ENCODE data around the gene OR6A2.

OR6A2 gene

DNA sequence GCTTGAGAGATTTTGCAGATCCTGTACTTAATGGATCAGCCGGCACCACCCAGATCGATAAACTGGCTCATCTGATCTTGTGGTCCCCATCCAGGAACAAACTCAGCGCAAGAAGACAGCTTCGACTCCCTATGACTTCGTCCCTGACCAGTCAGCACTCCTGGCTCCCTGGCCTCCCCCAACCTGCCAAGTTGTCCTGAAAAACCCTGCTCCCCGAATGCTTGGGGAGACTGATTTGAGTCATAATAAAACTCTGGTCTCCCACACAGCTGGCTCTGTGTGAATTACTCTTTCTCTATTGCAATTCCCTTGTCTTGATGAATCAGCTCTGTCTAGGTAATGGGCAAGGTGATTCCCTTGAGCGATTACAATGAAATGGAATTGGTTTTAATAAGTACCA is 57.2 kb downstream of the OR6A2 start:
- Histone ChIP-seq H3K4me3 (ENCODE audit: insufficient read length, low read depth) (no peak overlapping the region), H3K4me1 (ENCODE audit: insufficient read depth, insufficient read length) (no peaks in the 10 kb centered on the region), H3K27me3 (ENCODE audit: insufficient read depth, insufficient read length) (no peaks in the 10 kb centered on the region), H3K36me3 (ENCODE audit: insufficient read depth, insufficient read length, low read length) (no peaks in the 10 kb centered on the region), H3K9ac (ENCODE audit: insufficient read length, low read depth) (no peak overlapping the region), H3K9me3 (ENCODE audit: insufficient read depth, low read length) (no peaks in the 10 kb centered on the region)
- DNase-seq (ENCODE audit: low read depth, low spot score) = no peak
- TF ChIP-seq ZNF274 (IDR thresholded peaks at IDR 0.05; ENCODE audit: low read depth, low read length) = no peak
- no peak for TF ChIP-seq SUZ12 (IDR thresholded peaks at IDR 0.05; ENCODE audit: extremely low read depth, insufficient read depth, insufficient read length)
- no peak for TF ChIP-seq YY1 (IDR thresholded peaks at IDR 0.05; ENCODE audit: insufficient read depth, insufficient read length)
